GM21576 (cell line): ENCODE results near the gene SLC34A3.
"Not testable (repeated sequence)": the region's sequence is repeated elsewhere in the genome, so short reads cannot be mapped to it uniquely, and the experiment has no call there.

ENCODE experiments used
- ATAC-seq: cut with Tn5 transposase; IDR thresholded peaks from one replicate; pipeline ENCODE4 v1.9.1; 2021; ENCODE audit warnings: mild to moderate bottlenecking, moderate library complexity; ENCODE audit not compliant: unreplicated experiment

The SLC34A3 gene

GRCh38 chr9:137255448-137256114, 24.9 kb downstream of the SLC34A3 start:
- ATAC-seq: no peak

DNA sequence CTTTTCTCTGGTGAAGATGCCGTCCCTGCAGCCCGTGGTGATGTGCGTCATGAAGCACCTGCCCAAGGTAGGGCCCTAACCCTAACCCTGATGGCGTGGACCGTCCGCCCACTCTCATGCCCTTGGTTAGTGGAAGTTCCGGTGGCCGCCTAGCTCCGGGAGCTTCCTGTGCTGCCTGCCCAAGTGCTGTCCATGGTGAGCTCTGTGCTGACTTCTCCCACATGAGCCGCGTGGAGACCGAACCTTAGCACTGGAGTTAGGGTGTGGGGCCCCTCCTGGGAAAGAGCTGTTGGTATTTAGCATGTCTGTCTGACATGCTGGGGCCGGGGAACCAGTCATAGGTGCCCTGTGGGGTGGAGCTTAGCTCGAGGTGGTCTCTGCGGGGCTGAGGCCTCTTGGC, 25.7 kb downstream of the SLC34A3 start:
- no peak for ATAC-seq

- no peak for ATAC-seq
These were observed 26.2 kb downstream of the SLC34A3 start for GRCh38 chr9:137256856-137257255.

DNA sequence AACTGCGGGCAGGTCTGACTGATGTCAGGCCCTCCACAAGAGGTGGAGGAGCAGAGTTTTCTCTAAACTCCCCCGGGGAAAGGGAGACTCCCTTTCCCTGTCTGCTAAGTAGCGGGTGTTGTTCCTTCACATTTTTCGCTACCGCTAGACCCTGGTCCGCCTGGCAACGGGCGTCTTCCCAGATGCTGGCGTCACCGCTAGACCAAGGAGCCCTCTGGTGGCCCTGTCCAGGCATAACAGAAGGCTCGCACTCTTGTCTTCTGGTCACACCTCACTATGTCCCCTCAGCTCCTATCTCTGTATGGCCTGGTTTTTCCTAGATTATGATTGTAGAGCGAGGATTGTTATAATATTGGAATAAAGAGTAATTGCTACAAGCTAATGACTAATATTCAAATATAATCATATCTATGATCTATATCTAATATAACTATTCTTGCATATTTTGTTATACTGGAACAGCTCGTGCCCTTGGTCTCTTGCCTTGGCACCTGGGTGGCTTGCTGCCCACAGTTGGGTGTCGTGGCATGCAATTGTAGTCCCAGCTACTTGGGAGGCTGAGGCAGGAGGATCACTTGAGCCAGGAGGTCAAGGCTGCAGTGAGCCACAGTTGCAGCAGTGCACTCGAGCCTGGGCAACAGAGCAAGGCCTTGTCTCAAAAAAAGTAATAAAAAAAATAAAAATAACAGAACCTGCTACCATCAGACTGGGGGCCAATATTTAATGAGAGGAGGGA, 31.6 kb downstream of the SLC34A3 start:
- ATAC-seq: not testable (repeated sequence)

- no peak for ATAC-seq
These were observed 32.2 kb downstream of the SLC34A3 start for GRCh38 chr9:137262909-137263285.

DNA sequence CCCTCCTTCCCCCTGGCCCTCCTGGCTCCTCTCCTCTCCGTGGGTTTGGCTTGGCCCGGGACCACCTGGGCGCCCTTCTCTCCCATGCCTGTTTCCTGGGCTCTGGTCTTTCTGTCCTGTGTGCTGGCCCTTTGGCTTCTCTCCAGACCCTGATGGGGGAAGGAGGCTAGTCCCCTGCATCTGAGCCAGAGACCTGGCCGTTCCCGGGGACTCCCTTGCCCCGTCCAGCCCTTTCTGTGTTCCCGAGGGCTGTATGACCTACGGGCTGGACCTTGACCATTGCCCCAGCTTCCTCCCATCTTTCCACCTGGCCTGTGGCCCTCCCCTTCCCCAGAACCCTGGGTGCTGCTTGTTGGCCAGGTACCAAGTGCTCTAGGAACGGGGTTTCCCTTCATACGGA, 32.8 kb downstream of the SLC34A3 start:
- ATAC-seq: no peak

GRCh38 chr9:137264067-137264466, 33.4 kb downstream of the SLC34A3 start:
- ATAC-seq: no peak

DNA sequence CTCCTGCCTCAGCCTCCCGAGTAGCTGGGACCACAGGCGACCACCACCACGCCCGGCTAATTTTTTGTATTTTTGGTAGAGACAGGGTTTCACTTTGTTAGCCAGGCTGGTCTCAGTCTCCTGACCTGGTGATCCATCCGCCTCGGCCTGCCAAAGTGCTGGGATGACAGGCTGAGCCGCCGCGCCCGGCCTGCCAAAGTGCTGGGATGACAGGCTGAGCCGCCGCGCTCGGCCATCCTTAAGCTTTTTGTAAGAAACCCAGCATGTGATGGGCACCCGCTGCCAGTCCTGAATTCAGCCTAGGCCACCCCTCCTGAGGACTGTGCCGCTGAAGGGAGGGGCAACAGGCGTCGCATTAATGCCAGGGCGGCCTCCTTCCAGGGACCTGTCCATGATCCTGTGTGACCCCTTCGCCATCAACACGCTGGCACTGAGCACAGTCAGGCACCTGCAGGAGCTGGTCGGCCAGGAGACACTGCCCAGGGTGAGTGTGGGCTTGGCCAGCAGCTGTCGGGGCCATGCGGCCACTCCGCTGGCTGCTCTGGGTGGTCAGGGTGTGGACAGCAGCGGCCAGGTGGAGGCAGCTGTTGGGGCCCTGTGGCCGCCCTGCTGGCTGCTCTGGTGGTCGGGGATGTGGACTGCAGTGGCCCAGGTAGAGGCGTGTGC, 34.9 kb downstream of the SLC34A3 start:
- ATAC-seq: no peak

- no peak for ATAC-seq
These were observed 35.4 kb downstream of the SLC34A3 start for GRCh38 chr9:137266162-137266527.

DNA sequence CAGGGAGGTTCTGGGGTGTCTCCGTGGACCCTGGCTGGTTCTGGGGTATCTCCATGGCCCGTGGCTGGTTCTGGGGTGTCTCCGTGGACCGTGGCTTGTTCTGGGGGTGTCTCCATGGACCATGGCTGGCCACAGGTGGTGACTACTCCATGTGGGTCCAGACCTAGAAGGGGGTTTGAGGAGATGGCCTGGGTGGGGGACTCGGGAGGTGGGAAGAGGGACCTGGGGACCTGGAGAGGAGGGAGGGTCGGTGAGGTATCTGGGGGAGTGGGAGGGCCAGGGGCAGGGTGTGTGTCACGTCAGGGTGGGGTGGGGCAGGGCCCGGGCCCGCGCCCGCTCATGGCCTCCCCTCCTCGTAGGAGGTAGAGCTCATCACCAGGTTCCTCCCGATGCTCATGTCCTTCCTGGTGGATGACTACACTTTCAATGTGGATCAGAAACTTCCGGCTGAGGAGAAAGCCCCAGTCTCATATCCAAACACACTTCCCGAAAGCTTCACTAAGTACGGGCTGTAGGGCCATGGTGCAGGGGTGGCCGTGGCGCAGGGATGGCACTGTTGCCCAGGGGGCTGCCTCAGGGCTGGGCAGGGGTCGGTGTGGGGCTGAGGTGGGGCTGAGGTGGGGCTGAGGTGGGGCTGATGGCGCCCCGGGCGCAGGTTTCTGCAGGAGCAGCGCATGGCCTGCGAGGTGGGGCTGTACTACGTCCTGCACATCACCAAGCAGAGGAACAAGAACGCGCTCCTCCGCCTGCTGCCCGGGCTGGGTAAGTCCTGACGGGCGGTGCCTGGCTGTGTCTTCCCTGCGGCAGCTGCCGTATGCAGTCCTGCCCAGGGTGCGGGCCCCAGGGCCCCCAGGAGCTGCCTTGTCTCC, 36.1 kb downstream of the SLC34A3 start:
- no peak for ATAC-seq

GRCh38 chr9:137267933-137268355, 37.2 kb downstream of the SLC34A3 start:
- ATAC-seq: no peak

GRCh38 chr9:137268538-137269201, 38.0 kb downstream of the SLC34A3 start:
- no peak for ATAC-seq

GRCh38 chr9:137269231-137269772, 38.6 kb downstream of the SLC34A3 start:
- no peak for ATAC-seq

DNA sequence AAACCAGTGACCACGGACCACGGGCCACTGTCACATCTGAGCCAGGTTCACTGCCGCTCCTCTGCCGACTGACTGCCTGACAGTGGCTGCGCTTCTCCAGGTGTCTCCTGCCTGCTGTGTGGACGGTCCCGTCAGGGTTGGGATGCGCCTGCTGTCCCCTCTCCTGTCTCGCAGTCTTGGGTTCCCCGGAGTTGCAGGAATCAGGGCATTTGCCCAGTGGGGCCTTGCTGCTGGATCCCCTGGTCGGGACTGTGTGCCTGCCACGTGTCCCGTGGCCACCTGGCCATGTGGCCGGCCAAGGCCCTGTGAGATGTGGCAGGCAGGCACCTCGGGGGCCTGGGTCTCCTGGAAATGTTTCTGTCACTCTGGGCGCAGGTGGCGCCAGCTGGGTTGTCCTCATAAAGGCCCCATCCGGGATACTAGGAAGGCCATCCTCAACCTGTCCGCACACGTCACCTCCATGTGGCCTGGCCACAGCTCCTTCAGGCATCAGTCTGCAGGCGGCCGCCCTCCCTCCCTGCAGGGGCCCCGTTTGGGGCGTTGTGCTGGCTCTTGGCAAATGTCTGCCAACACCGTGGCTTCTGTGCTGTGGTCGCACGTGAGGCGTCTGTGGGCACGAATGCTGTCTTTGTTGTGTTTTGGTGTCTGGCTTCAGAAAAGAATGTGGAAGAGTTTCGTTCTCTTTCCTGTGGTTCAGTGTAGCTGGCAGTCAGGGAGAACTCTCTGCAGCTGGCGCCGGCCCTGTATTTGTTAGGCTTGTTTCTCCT, 40.4 kb downstream of the SLC34A3 start:
- ATAC-seq: no peak

DNA sequence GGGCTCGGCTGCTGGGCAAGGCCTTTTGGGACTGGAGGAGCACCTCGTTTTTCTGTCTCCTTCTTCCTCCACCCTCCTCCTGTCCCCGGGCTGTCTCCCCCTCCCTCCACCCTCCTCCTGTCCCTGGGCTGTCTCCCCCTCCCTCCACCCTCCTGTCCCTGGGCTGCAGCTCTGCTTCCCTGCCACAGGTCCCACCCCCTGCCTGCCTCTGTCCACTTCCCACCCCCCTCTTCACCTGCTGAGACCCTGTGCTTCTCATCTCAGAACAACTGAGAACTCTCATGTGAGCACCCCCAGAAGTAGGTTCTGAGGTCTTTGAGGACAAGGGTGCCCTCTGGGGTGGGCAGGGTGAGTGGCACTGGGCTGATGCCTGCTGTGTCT, 41.0 kb downstream of the SLC34A3 start:
- no peak for ATAC-seq

- ATAC-seq: no peak
These were observed 41.8 kb downstream of the SLC34A3 start for GRCh38 chr9:137272241-137273094.

GRCh38 chr9:137273095-137273490, 42.4 kb downstream of the SLC34A3 start:
- ATAC-seq: no peak

DNA sequence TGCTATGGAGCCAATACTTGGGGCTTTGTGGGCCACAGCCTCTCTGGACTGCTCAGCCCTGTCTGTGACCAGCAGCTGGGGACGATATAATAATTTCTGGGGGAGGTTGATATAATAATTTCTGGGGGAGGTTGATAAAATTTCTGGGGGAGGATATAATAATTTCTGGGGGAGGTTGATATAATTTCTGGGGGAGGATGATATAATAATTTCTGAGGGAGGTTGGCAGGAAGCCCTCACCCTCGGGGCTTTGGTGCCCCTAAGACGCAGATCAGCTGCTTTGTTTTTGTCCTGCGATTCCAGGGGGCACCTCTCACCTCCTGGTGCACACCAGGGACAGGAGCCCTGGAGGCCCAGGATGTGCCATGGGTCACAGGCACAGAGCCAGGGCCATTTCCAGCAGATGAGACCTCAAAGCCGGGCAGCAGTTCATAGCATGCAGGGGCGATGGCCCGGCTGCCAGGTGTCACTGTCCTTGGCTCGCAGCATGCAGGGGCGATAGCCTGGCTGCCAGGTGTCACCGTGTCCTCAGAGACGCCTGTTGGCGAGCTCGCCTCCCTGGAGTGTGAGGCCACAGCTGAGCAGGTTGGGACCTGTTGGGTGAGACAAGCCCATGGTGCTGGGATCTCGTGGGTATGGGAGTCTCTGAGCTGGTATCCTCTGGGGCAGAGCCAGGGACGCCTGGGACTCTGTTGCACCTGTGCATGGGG, 43.1 kb downstream of the SLC34A3 start:
- ATAC-seq: no peak
